GM18861 (cell line): ENCODE data around the gene BCL2L1.
A peak's percentile ranks its signal among the peaks of the same experiment; 100 is the strongest.
"Not testable (repeated sequence)": the region's sequence is repeated elsewhere in the genome, so short reads cannot be mapped to it uniquely, and the experiment has no call there.

Experiments used
- ATAC-seq: cut with Tn5 transposase; IDR thresholded peaks from one replicate; pipeline ENCODE4 v1.9.1; 2021; ENCODE audit not compliant: unreplicated experiment

The BCL2L1 gene

GRCh38 chr20:31677553-31678260 is 45.0 kb downstream of the BCL2L1 start:
- ATAC-seq, result no peak

GRCh38 chr20:31676609-31676989 is 46.1 kb downstream of the BCL2L1 start:
- ATAC-seq, result no peak

DNA sequence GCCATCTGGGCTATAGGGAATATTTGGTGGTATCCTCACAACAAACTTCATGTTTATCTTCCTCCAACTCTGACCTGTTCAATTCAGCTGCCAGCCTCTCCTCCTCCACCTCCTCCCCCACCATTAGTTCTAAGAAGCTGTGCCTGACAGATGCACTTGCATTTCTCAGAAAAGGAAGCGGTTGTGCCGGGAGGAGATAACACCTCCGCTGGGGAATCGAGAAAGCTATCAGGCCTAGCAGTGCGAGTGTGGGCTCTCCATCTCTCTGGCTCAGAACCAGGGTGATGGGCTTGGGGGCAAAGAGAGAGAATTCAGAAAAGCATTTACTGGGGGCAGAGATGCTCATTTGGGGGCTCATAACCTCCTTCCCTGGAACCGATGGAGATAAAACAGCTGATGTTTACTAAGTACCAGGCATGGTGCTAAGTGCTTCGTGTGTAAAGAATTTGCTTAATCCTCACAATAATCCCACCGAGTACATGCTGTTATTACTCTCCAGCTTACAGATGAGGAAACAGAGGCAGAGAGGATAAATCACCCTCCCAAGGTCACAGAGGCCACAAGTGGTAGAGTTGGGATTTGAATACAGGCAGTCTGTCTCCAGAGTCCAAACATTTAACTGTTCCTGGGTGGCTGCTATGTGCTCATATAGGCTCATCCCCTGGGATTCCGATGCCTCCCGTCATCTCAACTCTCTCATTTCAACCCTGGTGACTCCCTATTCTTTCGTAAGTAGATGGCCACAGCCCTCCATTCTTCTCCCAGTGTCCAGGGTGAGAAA is 46.6 kb downstream of the BCL2L1 start:
- no peak for ATAC-seq

GRCh38 chr20:31674895-31675827 is 47.5 kb downstream of the BCL2L1 start:
- ATAC-seq, result peak; percentile 78

- ATAC-seq, result no peak
Measured at GRCh38 chr20:31673943-31674463, 48.7 kb downstream of the BCL2L1 start.

- no peak for ATAC-seq
Measured at GRCh38 chr20:31673435-31673834, 49.2 kb downstream of the BCL2L1 start.

GRCh38 chr20:31671324-31671723 is 51.3 kb downstream of the BCL2L1 start:
- no peak for ATAC-seq

GRCh38 chr20:31670371-31671228 is 52.1 kb downstream of the BCL2L1 start:
- ATAC-seq, result no peak

DNA sequence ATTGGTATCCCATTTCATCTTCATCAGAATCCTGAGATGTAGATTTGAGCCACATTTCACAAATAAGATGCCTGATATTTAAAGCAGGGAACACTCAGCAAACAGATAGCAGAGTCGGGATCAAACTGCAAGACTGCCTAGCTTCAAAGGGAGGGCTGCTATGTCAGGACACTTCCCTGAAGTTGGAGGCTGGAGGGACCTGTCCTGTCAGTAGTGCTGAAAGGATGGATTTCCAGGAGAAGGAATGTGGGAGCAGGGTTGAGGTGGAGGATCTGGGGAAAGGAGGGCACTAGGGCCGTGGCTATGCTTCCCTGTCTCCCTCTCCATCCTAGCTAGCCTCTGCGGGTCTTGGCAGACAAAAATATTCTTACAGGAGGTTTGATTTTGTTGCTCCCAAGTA is 52.8 kb downstream of the BCL2L1 start:
- ATAC-seq, result no peak

DNA sequence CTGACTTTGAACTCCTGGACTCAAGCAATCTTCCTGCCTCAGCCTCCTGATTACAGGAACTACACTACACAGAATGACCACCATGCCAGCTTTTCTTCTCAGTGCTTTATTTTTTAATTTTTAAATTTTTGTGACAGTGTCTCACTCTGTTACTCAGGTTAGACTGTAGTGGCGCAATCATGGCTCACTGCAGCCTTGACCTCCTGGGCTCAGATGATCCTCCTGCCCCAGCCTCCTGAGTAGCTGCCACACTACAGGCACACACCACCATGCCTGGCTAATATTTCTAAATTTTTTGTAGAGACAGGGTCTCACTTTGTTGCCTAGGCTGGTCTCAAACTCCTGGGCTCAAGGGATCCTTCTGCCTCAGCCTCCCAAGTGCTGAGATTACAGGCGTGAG is 53.7 kb downstream of the BCL2L1 start:
- ATAC-seq, result not testable (repeated sequence)

DNA sequence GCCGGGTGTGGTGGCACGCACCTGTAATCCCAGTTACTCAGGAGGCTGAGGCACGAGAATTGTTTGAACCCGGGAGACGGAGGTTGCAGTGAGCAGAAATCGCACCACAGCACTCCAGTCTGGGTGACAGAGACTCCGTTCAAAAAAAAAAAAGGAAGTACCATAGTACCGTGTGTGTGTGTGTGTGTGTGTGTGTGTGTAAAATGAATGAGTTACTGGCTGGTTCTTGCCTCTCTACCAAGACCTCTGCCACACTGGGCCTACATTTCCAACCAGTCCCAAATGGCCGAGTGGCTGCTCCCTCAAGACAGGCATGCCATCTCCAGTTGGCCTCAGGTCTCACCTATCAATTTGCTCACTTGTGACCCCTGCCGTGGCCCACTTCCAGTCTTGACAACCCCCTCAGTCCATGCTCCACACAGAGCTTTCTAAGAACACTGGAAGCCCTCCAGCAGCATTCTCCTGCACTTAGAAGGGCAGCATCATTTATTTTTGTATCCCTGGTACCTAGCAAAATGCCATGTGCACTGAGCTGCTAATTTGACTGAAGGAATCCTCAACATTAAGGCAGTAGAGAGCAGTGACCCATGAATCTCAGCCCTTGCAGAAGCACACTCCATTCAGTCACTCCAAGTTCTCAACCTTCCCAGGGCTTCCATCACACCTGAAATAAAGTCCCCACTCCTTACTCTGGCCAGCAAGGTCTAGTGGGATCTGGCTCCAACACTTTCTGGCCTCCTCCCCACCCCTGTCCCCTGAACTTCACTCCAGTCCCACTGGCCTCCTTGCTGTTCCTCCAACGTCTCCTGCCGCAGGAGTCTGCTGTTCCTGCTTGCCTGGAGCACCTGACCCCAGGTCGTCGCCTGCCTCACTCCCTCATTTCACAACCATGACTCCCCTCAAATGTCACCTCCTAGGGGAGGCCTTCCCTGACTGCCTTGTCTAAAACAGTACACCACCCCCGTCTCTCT is 55.1 kb downstream of the BCL2L1 start:
- ATAC-seq, result no peak

- no peak for ATAC-seq
Measured at GRCh38 chr20:31666258-31667042, 56.2 kb downstream of the BCL2L1 start.

GRCh38 chr20:31665753-31666152 is 56.9 kb downstream of the BCL2L1 start:
- no peak for ATAC-seq

- ATAC-seq, result no peak
Measured at GRCh38 chr20:31664696-31665354, 57.8 kb downstream of the BCL2L1 start.

DNA sequence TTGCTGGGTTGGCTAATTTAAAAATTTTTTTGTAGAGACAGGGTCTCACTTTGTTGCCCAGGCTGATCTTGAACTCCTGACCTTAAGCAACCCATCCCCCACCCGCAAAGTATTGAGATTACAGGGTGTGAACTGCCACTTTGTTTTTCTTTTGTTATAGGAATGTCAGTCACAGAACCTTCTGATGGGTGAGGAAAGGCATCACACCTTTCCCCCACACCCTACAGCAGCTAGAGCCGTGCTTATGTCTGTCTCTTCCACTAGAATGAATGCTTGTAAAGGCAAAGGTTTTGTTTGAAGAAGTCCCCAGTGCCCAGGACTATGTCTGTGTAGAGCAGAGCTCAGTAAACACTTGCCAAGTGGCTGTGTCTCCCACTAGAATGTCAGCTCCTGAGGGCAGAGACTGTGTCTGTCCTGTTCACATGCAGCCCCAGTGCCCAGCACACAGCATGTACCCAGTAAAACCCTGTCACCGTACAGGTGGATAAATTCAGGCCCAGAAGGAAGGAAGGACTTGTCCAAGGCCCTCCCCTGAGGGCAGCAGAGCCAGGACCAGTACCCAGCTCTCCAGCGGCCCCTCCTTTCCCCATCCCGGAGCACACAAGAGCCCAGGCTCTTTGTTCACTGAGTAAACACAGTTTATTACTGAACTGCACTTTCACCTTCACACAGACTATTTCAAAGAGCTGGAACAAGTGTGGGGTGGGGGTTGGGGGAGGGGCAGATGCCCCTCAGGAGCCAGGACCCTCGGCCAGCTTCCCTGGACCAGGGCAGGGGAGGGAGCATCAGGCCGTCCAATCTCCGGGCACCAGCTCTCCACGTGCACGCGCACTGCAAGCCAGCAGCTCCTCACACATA is 58.6 kb downstream of the BCL2L1 start:
- no peak for ATAC-seq

- no peak for ATAC-seq
Measured at GRCh38 chr20:31663524-31663837, 59.2 kb downstream of the BCL2L1 start.

DNA sequence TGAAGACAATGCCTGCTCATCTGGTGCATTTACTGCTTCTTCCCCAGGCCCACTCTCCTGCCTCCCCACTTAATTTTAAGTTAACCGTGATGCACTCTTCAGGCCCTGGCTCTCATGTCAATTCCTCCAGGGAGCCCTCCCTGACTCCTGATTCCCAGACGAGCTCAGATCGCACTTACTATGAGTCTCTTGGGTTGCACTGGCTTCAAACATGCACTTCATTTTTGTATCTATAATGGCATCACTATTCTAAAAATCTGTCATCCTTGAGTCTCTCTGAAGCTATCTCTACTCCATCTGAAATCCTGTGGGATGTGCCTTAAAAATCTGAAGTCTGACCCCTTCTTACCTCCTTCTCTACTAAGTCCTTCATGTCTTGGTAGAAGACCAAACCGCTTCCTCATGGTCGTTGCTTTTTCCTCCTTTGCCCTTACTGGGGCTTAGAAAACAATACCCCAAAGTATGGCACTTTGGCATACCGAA is 60.3 kb downstream of the BCL2L1 start:
- no peak for ATAC-seq
